ENCODE results near the gene GSTT4. TPM values are rescaled to one million over a fixed set of nuclear protein-coding genes. Genes with fewer than 3 reads are reported as not detected.

Gene GSTT4
- total RNA-seq, 4 donors from 2014 or later = not detected

DNA sequence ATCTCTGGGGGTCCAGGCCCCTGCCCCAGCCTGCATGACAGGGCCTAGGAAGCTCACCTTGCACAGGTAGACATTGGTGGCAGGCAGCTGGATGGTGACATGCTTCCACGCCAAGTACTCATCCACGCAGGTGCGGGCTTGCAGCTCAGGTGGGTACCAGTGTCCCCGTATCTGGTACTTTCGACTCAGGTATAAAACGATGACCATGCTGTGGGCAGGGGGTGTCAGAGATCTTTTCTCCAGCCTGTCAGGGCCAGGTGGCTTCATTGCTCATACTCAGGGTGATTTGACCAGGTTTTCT, 1.6 kb upstream of the GSTT4 start:
- in situ Hi-C loops (cut with MboI; ENCODE audit: low sequenced_read_pairs in 4 of 4) (loop anchor here in 1 of 4 donors (5.0 kb wide), 1 partner anchor 70 kb away; no protein-coding TSS in a partner anchor), intact Hi-C loops (cut with DNase I; ENCODE audit: low total_unique reads) (loop anchor here (5.0 kb wide), 1 partner anchor 70 kb away; no protein-coding TSS in a partner anchor)
- DNase-seq = no peak

DNA sequence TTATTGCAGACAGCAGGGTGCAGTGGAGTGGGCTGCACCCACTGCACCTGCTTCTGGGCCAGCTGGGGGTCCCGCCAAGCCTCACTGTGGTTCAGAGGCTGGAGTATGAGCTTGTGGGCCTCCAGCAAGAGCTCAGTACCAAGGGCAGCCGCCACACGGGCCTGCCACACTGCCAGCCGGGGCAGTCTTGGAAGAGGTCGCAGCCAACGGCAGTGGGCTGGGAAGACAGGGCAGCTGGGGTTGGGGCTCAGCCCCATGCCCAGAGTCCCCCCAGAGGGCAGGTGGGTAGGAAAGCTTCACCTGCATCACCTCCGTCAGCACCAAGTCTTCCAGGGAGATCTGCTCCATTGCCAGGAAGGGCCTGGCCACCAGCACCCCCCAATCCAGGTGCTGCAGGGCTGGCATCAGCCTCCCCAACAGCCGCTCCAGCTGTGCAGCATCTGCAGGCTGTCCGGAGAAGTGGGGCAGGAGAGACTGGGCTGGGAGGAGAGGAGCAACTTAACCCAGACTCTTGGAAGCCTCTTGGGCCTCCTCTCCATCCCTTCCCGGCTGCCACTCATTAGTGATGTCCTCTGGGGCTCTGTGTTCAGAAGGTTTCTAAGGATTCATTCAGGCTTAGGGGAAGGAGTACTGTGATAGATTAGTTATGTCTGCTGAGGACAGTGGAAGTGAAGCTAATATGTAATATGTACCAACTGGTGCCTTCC, 1.1 kb upstream of the GSTT4 start:
- ATAC-seq = no peak
- Histone ChIP-seq H3K4me1 (peaks cover 0 to 4% of the 10 kb centered on the region in 2 donors), H3K4me3 (no peak overlapping the region), H3K9me3 (no peaks in the 10 kb centered on the region), H3K27ac (no peak overlapping the region), H3K27me3 (no peaks in the 10 kb centered on the region), H3K36me3 (no peaks in the 10 kb centered on the region)
- TF ChIP-seq, protein P1, sequence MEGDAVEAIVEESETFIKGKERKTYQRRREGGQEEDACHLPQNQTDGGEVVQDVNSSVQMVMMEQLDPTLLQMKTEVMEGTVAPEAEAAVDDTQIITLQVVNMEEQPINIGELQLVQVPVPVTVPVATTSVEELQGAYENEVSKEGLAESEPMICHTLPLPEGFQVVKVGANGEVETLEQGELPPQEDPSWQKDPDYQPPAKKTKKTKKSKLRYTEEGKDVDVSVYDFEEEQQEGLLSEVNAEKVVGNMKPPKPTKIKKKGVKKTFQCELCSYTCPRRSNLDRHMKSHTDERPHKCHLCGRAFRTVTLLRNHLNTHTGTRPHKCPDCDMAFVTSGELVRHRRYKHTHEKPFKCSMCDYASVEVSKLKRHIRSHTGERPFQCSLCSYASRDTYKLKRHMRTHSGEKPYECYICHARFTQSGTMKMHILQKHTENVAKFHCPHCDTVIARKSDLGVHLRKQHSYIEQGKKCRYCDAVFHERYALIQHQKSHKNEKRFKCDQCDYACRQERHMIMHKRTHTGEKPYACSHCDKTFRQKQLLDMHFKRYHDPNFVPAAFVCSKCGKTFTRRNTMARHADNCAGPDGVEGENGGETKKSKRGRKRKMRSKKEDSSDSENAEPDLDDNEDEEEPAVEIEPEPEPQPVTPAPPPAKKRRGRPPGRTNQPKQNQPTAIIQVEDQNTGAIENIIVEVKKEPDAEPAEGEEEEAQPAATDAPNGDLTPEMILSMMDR (IDR thresholded peaks at IDR 0.05 in 4 of 5, conservative IDR thresholded peaks at IDR 0.05 in 1 of 5) = no peak
- TF ChIP-seq POLR2A (IDR thresholded peaks at IDR 0.05) = no peak
- intact Hi-C loops (cut with DNase I; ENCODE audit: low total_unique reads) = loop anchor here (5.0 kb wide), 1 partner anchor 69 kb away; no protein-coding TSS in a partner anchor
- DNase-seq = no peak
- in situ Hi-C loops (cut with MboI; ENCODE audit: low sequenced_read_pairs in 4 of 4) = loop anchor here in 1 of 4 donors (5.0 kb wide), 1 partner anchor 69 kb away; no protein-coding TSS in a partner anchor

More for the DNA sequence above, 1.6 kb upstream of the GSTT4 start:
- TF ChIP-seq, protein P1 (IDR thresholded peaks at IDR 0.05 in 4 of 5, conservative IDR thresholded peaks at IDR 0.05 in 1 of 5) = no peak
- TF ChIP-seq POLR2A (IDR thresholded peaks at IDR 0.05) = no peak
- no peak overlapping the region for H3K27ac ChIP-seq
- no peaks in the 10 kb centered on the region for H3K27me3 ChIP-seq
- H3K9me3 ChIP-seq = no peaks in the 10 kb centered on the region
- no peak for ATAC-seq
- H3K36me3 ChIP-seq = no peaks in the 10 kb centered on the region
- H3K4me1 ChIP-seq = peaks cover 3 to 9% of the 10 kb centered on the region in 2 donors
- H3K4me3 ChIP-seq = no peak overlapping the region

DNA sequence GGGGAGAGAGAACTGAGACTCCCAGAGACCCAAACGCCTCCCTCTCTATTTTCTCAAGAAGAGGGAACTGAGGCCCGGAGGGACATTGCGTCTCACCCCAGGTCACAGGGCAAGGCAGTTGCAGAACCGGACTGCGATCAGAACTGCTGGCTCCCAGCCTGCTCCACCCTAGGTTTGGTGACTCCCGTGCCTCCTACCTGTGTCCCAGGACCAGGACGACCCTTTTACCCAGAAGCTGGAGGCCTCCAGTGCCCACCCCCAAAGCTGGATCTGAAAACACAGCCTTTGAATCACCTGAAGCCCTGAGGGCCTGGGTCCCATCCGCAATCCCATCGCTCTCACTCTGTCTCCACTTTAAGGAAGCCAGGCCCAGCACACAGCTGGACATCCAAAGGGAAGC, 1.4 kb downstream of the GSTT4 start:
- Histone ChIP-seq H3K36me3 (no peaks in the 10 kb centered on the region), H3K9me3 (no peaks in the 10 kb centered on the region), H3K4me1 (peaks cover 0 to 4% of the 10 kb centered on the region in 2 donors), H3K27ac (no peak overlapping the region), H3K4me3 (no peak overlapping the region), H3K27me3 (no peaks in the 10 kb centered on the region)
- TF ChIP-seq, protein P1 (IDR thresholded peaks at IDR 0.05 in 4 of 5, conservative IDR thresholded peaks at IDR 0.05 in 1 of 5) = no peak
- TF ChIP-seq POLR2A (IDR thresholded peaks at IDR 0.05) = no peak
- intact Hi-C loops (cut with DNase I; ENCODE audit: low total_unique reads) = loop anchor here (5.0 kb wide), 1 partner anchor 57 kb away; no protein-coding TSS in a partner anchor
- ATAC-seq = no peak
- in situ Hi-C loops (cut with MboI; ENCODE audit: low sequenced_read_pairs in 4 of 4) = no loop called here
- DNase-seq = no peak

DNA sequence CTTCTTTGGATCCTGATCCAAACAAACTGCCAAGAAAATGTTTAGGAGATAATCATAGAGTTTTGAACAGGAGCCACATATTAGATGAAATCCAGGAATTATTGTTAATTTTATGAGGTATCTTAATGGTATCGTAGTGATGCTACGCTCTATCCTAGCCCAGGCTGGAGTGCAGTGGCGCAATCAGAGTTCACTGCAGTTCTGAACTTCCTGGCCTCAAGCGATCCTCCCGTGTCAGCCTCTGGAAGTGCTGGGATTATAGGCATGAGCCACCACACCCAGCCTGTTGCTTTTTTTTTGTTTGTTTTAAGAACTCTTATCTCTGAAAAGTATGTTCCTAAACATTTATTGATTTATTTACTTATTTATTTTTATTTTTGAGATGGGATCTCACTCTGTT, 2.4 kb downstream of the GSTT4 start:
- TF ChIP-seq, protein P1 (IDR thresholded peaks at IDR 0.05 in 4 of 5, conservative IDR thresholded peaks at IDR 0.05 in 1 of 5) = no peak
- no peak for TF ChIP-seq POLR2A (IDR thresholded peaks at IDR 0.05)
- ATAC-seq (no peak), DNase-seq (no peak)
- in situ Hi-C loops (cut with MboI; ENCODE audit: low sequenced_read_pairs in 4 of 4) (no loop called here), intact Hi-C loops (cut with DNase I; ENCODE audit: low total_unique reads) (loop anchor here (5.0 kb wide), 1 partner anchor 56 kb away; no protein-coding TSS in a partner anchor)
- no peaks in the 10 kb centered on the region for H3K27me3 ChIP-seq
- H3K4me3 ChIP-seq = no peak overlapping the region
- no peak overlapping the region for H3K27ac ChIP-seq
- H3K9me3 ChIP-seq = no peaks in the 10 kb centered on the region
- H3K36me3 ChIP-seq = no peaks in the 10 kb centered on the region
- H3K4me1 ChIP-seq = peaks cover 0 to 4% of the 10 kb centered on the region in 2 donors

Data from gastrocnemius medialis (tissue), 4 donors.